Activated CD8-positive, alpha-beta memory T cell treated with anti-CD3 and anti-CD28 coated beads, Interleukin-2, amount 10 ng/mL, durations not matched to agents 7 days and 5 days (primary cell): ENCODE data around the gene PPP1R9B. TPM values are rescaled to one million over a fixed set of nuclear protein-coding genes. Genes with fewer than 3 reads are reported as not detected.
A peak's percentile ranks its signal among the peaks of the same experiment; 100 is the strongest.

Experiments
- ATAC-seq: fragments of 150-1000 bp; cut with Tn5 transposase; one replicate; pipeline ENCODE4 v1.10.0; 2021; ENCODE audit warnings: moderate library complexity
- CTCF ChIA-PET: fragments of 350-600 bp; sonication (Branson Sonifier 250); formaldehyde crosslinking; loops from one replicate; lab custom pipeline; 2021; ENCODE audit warnings: antibody characterized with exemption; lab: Charles Lee
- DNase-seq: peaks from one replicate; pipeline ENCODE4 v3.0.0-alpha.2; 2020
- H3K27ac Mint-ChIP-seq: one replicate; pipeline ENCODE4 v1.8.0; 2021; ENCODE audit warnings: mild to moderate bottlenecking, mixed read lengths
- H3K27me3 Mint-ChIP-seq: one replicate; pipeline ENCODE4 v1.8.0; 2021; ENCODE audit warnings: mixed read lengths
- H3K36me3 Mint-ChIP-seq: one replicate; pipeline ENCODE4 v1.8.0; 2021; ENCODE audit warnings: mild to moderate bottlenecking, mixed read lengths
- H3K4me1 Mint-ChIP-seq: one replicate; pipeline ENCODE4 v1.8.0; 2021; ENCODE audit warnings: mixed read lengths
- H3K4me3 Mint-ChIP-seq: one replicate; pipeline ENCODE4 v1.8.0; 2021; ENCODE audit warnings: mild to moderate bottlenecking, moderate library complexity, mixed read lengths
- H3K9me3 Mint-ChIP-seq: one replicate; pipeline ENCODE4 v1.8.0; 2022; ENCODE audit warnings: low read depth, mixed read lengths
- total RNA-seq, 2 experiments: library from RNA; stranded (reverse); gene quantifications; one replicate each; pipeline ENCODE4 v1.2.3, GENCODE V29; 2021

The PPP1R9B gene
- total RNA-seq, 2 experiments from 2014 or later = 108 to 121 TPM

DNA sequence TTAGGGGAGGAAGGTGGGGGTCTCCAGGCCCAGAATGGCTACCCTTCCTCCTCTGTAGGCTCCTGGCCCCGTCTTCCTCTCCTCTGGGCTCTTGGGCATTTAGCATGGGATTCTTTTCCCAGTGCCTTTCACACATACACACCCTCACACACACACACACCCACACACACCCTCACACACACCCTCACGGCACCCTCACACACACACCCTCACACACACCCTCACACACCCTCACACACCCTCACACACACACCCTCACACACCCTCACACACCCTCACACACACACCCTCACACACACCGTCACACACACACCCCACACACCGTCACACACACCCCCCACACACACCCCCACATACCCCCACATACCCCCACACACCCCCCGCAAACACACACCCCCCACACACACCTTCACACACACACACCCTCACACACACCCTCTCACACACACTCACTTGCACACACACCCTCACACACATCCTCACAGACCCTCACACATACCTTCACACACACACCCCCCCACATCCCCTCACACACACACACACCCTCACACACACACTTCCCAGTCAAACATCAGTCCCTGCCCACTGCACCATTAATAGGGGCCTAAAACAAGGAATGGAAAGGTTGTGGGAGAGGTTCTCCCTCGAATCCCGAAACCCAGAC lies 16.2 kb upstream of the PPP1R9B start:
- Mint-ChIP-seq H3K4me1 (peaks cover 32% of the 10 kb centered on the region), H3K36me3 (no peaks in the 10 kb centered on the region), H3K27me3 (no peaks in the 10 kb centered on the region), H3K9me3 (no peaks in the 10 kb centered on the region), H3K4me3 (no peak overlapping the region), H3K27ac (no peak overlapping the region)
- CTCF ChIA-PET = interaction anchor here (1.3 to 2.8 kb wide), 5 partner anchors 34 to 353 kb away, joined by 3 to 10 read pairs (median 4); no protein-coding TSS in a partner anchor
- no peak for ATAC-seq
- no peak for DNase-seq

DNA sequence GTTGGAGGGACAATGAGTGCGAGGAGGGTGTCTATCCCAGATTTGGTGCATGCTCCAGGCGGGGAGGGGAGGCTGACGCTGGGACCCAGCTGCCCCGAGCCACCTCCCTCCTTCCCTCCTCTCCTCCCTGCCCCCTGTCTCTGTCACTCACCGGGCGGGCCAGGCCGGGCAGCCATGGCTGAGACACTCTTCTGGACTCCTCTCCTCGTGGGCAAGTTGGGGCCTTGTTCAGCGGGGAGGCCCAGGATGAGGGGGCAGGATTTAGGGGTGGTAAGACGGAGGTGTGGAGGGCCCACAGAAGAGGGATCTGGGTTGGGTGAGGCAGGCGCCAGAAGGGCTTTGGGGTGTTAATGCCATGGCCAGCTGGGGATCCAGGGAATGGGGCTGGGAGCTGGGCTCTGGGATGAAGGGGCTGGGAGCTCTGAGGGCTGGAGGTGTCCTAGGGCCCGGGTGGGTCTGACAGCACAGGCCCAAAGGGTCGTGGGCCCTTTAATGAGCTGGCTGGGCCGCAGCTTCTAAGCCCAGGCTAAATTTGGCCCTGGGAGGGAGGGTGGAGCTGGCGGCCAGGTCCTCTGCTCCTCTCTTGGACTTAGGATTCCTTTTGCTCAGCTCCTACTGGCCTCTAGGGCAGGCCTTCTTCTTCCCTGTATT lies 15.5 kb upstream of the PPP1R9B start, which contains the start of gene SGCA:
TSS of gene SGCA (plus strand) at position 139 of the 651 bp plus-strand sequence. CDS start at position 175, 36 bp downstream.
- H3K36me3 Mint-ChIP-seq = no peaks in the 10 kb centered on the region
- H3K27me3 Mint-ChIP-seq = peaks cover under 1% of the 10 kb centered on the region
- no peaks in the 10 kb centered on the region for H3K9me3 Mint-ChIP-seq
- H3K4me1 Mint-ChIP-seq = peaks cover 30% of the 10 kb centered on the region
- no peak within 1 kb of the TSS for H3K27ac Mint-ChIP-seq
- no peak for DNase-seq
- H3K4me3 Mint-ChIP-seq = no peak within 1 kb of the TSS
- no peak for ATAC-seq
- CTCF ChIA-PET = interaction anchor here (0.8 to 2.8 kb wide), 9 partner anchors 11 to 353 kb away, joined by 3 to 10 read pairs (median 4); partner anchors contain the start of gene PDK2

DNA sequence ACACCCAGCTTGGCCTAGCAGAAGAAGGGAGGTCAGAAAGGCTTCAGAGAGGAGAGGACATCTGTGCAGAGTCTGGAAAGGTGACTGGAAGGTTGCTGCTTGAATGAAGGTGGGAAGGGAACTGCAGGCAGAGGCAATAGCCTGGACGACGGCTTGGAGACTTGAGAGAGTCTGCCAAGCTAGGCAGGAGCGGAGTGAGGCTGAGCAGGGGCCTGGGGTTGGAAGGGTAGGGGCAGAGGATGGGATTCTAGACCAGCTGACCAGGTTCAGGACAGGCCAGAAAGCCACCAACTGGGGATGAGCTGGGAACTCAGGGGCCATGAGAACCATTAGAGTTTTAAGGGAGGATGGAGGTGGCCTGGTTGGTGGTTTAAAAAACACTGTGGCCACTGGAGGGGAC lies 15.0 kb upstream of the PPP1R9B start:
- peaks cover 31% of the 10 kb centered on the region for H3K4me1 Mint-ChIP-seq
- CTCF ChIA-PET = interaction anchor here (0.8 to 2.8 kb wide), 10 partner anchors 11 to 354 kb away, joined by 3 to 10 read pairs (median 4); partner anchors contain the start of gene PDK2
- H3K27me3 Mint-ChIP-seq = peaks cover 4% of the 10 kb centered on the region
- H3K9me3 Mint-ChIP-seq = no peaks in the 10 kb centered on the region
- DNase-seq (no peak), ATAC-seq (no peak)
- no peak overlapping the region for H3K4me3 Mint-ChIP-seq
- H3K36me3 Mint-ChIP-seq = no peaks in the 10 kb centered on the region
- H3K27ac Mint-ChIP-seq = no peak overlapping the region

DNA sequence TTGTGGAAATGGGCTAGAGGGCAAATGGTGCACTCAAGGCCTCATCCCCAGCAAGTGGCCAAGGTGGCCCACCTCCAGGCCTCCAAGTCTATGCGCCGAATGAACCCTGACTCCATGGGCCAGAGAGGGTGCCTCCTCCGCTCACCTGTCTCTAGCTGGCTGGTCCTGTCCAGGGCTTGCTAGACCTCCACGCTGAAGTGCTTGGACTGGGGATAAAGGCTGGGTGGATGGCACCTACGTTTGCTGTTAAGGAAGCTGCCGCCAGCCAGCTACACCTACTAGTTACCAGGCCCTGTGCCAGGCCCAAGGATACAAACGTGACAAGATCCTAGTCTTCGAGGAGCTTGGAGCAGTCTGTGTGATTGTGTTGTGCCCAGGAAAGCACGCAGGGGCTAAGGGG lies 14.6 kb upstream of the PPP1R9B start:
- ATAC-seq (no peak), DNase-seq (no peak)
- no peaks in the 10 kb centered on the region for H3K9me3 Mint-ChIP-seq
- H3K4me1 Mint-ChIP-seq = peaks cover 29% of the 10 kb centered on the region
- no peak overlapping the region for H3K4me3 Mint-ChIP-seq
- no peaks in the 10 kb centered on the region for H3K36me3 Mint-ChIP-seq
- CTCF ChIA-PET = interaction anchor here (0.8 to 2.8 kb wide), 12 partner anchors 10 to 354 kb away, joined by 3 to 10 read pairs (median 4); partner anchors contain the start of gene PDK2
- H3K27ac Mint-ChIP-seq = no peak overlapping the region
- H3K27me3 Mint-ChIP-seq = peaks cover 8% of the 10 kb centered on the region

DNA sequence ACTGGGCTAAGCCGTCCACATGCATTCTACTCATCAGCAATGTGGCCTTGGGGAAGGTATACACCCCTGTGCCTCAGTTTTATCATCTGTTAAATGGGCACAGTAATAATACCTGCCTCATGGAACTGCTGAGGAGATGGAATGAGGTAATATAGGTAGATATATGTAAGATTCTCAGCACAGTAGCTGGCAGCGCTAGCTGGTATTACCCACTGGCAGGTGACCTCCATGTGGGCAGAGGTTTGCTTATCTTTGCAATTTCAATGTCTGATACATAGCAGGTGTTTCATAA lies 14.2 kb upstream of the PPP1R9B start:
- Mint-ChIP-seq H3K4me1 (peaks cover 29% of the 10 kb centered on the region), H3K36me3 (no peaks in the 10 kb centered on the region), H3K9me3 (no peaks in the 10 kb centered on the region), H3K27me3 (peaks cover 8% of the 10 kb centered on the region), H3K27ac (no peak overlapping the region), H3K4me3 (no peak overlapping the region)
- no peak for ATAC-seq
- CTCF ChIA-PET = interaction anchor here (1.0 to 2.8 kb wide), 7 partner anchors 9 to 132 kb away, joined by 3 to 10 read pairs (median 4); partner anchors contain the start of gene PDK2
- no peak for DNase-seq

DNA sequence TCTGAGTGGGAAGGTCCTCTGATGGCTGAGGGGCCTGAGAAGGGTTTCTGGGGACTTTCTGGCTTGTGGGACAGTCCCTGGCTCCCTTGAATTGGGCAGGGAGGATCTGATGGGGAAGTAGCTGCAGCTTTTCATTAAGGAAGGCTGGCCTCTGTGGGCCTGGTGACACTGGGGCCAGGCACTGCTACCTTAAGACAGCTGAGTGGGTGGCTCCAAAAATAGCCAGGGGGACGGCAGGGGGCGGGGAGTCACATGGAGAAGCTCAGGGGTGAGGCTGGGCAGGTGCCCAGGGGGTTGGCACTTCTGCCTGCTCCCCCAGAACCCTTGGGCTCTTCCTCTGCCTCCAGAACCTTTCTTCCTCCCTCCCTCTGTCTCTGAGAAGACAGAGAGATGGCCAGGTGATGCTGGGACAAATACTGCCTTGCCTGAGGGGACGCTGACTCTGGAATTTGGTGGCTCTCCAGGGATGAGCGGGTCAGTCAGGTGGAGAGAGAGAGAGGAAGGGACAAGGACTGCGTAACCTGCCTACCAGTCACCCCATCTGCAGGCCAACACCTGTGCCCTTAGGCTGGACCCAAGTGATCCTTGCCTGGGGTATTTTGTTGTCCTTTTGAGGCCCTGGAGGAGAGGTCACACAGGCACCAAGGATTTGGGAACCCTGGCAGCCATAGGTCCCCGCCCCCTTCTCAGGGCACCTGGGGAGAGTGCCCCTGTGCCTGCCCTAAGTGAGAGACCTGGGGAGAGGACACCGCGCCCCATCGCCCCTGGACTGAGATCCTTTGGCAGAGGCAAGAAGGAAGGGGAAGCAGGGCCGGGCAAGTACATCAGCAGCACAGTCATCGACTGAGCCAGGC lies 13.6 kb upstream of the PPP1R9B start:
- H3K36me3 Mint-ChIP-seq = no peaks in the 10 kb centered on the region
- no peaks in the 10 kb centered on the region for H3K9me3 Mint-ChIP-seq
- DNase-seq = no peak
- ATAC-seq = no peak
- H3K4me3 Mint-ChIP-seq = no peak overlapping the region
- H3K27me3 Mint-ChIP-seq = peaks cover 8% of the 10 kb centered on the region
- no peak overlapping the region for H3K27ac Mint-ChIP-seq
- H3K4me1 Mint-ChIP-seq = peaks cover 23% of the 10 kb centered on the region
- CTCF ChIA-PET = interaction anchor here (0.6 to 2.0 kb wide), 10 partner anchors 10 to 1350 kb away, joined by 3 to 5 read pairs (median 4); partner anchors contain the start of gene PPP1R9B

DNA sequence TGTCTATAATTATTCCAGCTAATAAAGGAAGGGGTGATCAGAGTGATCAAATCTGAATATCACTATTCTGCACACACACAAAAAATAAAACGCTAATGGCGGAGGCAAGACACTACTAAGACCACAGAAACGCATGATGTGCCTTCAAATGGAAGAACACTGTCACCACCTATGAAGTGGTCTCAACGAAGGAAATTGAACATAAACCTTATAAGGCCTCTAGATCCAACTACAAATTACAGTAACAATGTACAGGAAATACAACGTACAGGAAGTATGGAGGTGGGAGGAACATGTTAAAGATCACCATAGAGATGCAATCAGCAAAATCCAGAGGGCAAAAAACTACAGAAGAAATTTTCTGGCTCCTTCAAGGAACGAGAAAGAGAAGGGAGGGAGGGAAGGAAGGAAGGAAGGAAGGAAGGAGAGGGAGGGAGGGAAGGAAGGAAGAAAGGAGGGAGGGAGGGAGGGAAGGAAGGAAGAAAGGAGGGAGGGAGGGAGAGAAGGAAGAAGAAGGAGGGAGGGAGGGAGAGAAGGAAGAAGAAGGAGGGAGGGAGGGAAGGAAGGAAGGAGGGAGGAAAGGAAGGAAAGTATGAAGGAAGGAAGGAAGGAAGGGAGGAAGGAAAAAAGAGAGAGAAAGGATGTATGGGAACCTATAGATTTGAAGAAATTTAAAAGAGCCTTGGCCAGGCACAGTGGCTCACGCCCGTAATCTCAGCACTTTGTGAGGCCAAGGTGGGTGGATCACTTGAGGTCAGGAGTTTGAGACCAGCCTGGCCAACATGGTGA lies 12.2 kb upstream of the PPP1R9B start:
- H3K9me3 Mint-ChIP-seq = no peaks in the 10 kb centered on the region
- ATAC-seq (no peak), DNase-seq (no peak)
- H3K4me3 Mint-ChIP-seq = no peak overlapping the region
- CTCF ChIA-PET = interaction anchor here (0.8 to 2.8 kb wide), 25 partner anchors 8 to 235 kb away, joined by 3 to 81 read pairs (median 6); partner anchors contain the start of genes PPP1R9B and SAMD14
- H3K27me3 Mint-ChIP-seq = peaks cover 8% of the 10 kb centered on the region
- H3K36me3 Mint-ChIP-seq = no peaks in the 10 kb centered on the region
- peaks cover 28% of the 10 kb centered on the region for H3K4me1 Mint-ChIP-seq
- H3K27ac Mint-ChIP-seq = peak overlapping the region; percentile 4

DNA sequence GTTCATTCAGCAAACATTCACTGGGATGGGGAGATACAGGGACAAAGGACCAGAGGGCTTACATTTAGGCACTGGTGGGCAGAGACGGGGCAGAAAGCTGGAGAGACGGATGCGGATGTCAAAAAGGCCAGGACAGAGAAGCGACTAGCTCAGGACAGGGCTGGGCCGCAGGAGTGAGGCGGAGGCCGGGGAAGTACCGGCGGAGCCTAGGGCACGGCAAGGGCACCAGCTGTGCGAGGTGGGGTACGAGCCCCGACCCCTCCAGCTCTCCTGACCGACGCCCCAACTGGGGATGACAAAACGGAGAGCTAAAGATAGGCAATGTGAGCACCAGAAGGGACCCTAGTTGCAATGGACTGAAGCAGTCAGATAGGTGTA lies 11.4 kb upstream of the PPP1R9B start:
- no peak for DNase-seq
- Mint-ChIP-seq H3K36me3 (no peaks in the 10 kb centered on the region), H3K27me3 (peaks cover 8% of the 10 kb centered on the region), H3K4me1 (peaks cover 28% of the 10 kb centered on the region), H3K27ac (peak overlapping the region; percentile 67), H3K9me3 (no peaks in the 10 kb centered on the region), H3K4me3 (peak overlapping the region; percentile 77)
- CTCF ChIA-PET = interaction anchor here (0.8 to 2.8 kb wide), 22 partner anchors 8 to 236 kb away, joined by 3 to 81 read pairs (median 10); partner anchors contain the start of genes PPP1R9B and SAMD14
- ATAC-seq = no peak

DNA sequence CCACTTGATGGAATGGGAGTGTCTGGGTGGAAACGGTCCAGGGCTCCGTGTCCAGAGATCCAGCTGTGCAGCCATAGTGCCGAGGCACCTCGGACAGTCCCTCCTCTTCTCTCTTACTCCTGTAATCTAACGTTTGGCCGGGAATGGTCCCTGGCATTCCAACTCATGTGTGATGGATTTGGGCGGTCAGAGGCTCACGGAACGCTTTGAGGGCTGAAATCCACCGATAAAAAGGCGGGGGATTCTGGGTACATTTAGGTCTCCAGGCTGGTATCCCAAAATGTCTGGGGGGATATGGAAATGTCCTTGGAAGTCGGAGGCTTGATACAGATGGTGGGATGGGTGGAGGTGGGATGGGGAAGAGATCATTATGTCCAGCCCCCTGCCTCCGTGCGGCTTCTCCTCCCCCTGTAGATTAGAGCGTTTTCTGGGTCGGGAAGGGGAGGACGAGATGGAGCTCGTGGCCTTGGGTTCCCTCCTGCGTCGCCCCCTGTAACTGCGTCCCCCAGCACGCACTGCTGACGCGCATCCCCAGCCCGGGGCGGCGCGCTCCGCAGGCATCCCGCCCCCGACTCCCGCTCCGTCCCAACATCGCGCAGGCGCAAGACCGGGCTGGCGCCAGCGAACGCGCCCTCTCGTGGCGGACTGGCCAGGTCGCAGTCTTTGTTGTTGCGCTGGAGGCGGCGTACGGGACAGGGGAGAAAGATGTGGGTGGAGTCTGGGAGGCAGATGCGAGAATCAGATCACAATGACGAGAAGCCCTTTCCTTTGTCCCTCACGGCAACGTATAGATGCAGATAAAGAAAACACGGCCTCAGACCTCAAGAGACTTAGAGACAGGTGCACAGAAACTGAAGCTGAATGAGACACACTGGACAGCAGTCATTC lies 10.8 kb upstream of the PPP1R9B start:
- ATAC-seq = peak; percentile 98
- peaks cover 8% of the 10 kb centered on the region for H3K27me3 Mint-ChIP-seq
- H3K27ac Mint-ChIP-seq = peak overlapping the region; percentile 67
- DNase-seq = peak; percentile 96
- H3K4me3 Mint-ChIP-seq = peak overlapping the region; percentile 77
- no peaks in the 10 kb centered on the region for H3K9me3 Mint-ChIP-seq
- peaks cover 28% of the 10 kb centered on the region for H3K4me1 Mint-ChIP-seq
- CTCF ChIA-PET = interaction anchor here (0.5 to 2.8 kb wide), 25 partner anchors 9 to 336 kb away, joined by 3 to 81 read pairs (median 9); partner anchors contain the start of genes PPP1R9B and SAMD14
- H3K36me3 Mint-ChIP-seq = no peaks in the 10 kb centered on the region

DNA sequence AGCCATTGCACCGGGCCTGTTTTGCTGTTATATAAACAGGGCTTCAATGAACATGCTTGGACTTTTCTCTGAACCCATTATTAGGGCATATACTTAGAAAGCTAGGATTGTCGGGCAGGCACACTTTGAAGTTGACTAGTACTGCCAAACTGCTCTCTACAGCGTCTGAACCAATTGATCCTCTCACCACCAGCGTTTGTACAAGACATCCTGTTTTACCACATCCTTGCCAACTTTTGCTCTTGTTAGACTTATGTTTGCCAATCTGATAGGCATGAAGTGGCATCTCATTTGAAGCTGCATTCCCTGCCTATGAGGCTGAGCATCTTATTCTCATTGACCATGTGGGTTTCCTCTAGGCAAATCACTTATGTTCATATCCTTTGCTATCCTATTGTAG lies 7.4 kb upstream of the PPP1R9B start:
- H3K27ac Mint-ChIP-seq = no peak overlapping the region
- peaks cover 8% of the 10 kb centered on the region for H3K27me3 Mint-ChIP-seq
- peaks cover 44% of the 10 kb centered on the region for H3K4me1 Mint-ChIP-seq
- CTCF ChIA-PET = interaction anchor here (1.0 to 5.9 kb wide), 6 partner anchors 8 to 40 kb away, joined by 3 to 22 read pairs (median 6); no protein-coding TSS in a partner anchor
- no peak overlapping the region for H3K4me3 Mint-ChIP-seq
- H3K36me3 Mint-ChIP-seq = no peaks in the 10 kb centered on the region
- H3K9me3 Mint-ChIP-seq = no peaks in the 10 kb centered on the region
- DNase-seq (no peak), ATAC-seq (no peak)

DNA sequence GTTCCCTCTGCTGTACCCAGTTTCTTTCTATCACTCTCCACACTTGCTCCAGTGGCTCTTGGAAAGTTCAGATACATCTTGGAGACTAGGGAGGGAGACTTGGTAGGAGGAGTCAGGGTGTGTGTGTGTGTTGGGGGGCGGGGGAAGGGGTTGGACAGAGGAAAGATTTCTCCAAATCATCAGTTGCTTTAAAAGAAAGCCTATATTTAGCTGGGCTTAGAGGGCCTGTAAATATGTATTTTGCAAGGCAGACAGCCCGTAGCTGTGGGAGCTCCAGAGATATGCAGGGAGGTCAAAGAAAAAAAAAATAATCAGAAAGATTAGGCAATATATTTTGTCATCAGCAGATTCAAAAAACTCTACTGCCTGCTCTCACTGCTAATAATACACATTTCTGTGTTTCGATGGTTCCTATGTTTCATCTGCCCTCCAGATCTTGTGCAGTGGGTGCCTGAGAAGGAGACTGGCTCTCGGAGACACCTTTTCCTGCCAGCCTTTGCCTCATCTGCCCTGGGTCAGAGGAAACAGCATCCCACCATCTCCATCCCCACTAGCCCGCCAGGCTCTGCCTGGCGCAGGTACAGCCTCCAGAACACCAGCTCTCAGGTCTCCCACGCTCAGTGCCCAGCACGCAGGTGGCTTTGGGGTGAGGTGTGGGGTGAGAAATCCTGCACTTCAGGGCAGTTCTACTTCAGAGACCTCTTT lies 4.8 kb upstream of the PPP1R9B start:
- Mint-ChIP-seq H3K36me3 (no peaks in the 10 kb centered on the region), H3K27ac (peak overlapping the region; percentile 60), H3K9me3 (no peaks in the 10 kb centered on the region), H3K4me1 (peaks cover 39% of the 10 kb centered on the region), H3K4me3 (no peak overlapping the region), H3K27me3 (peaks cover 2% of the 10 kb centered on the region)
- DNase-seq (no peak), ATAC-seq (no peak)
- CTCF ChIA-PET = interaction anchor here (1.1 to 5.9 kb wide), 5 partner anchors 10 to 61 kb away, joined by 3 to 22 read pairs (median 6); no protein-coding TSS in a partner anchor
